Measurements from ENCODE around the gene ABCA5.
"Not testable (repeated sequence)": the region's sequence is repeated elsewhere in the genome, so short reads cannot be mapped to it uniquely, and the experiment has no call there.

Gene ABCA5

DNA sequence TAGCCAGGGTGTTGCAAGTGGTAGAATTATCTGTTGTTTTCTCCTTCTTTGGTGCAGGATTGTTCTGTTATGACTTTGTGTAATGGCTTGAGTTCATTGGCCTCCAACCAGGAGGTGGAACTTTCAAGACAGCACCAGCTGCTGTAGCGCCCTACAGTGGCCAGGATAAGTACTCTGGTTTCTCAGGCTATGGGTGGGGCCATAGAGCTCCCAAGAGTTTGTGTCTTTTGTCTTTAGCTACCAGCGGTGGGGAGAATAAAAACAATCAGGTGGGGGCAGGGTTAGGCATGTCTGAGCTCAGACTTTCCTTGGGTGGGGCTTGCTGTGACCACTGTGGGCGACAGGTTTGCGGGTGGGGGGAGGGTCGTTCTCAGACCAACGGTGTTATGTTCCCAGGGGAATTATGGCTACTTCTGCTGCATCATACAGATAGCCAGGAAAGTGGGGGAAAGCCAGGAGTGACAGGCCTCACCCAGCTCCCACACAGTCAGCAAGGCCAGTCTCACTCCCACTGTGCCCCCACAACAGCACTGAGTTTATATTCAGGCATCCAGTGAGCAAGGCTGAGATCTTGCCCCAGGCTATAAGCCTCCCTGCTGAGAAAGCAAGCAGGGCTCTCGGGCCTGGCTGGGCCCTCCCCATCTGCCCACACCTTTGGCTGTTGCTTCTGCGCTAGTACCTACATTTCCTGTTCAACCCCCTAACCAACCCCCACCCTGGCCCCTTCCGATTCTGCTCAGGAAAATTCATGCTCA lies 113.7 kb downstream of the ABCA5 start:
- DNase-seq (ENCODE audit: low read depth) = no peak

DNA sequence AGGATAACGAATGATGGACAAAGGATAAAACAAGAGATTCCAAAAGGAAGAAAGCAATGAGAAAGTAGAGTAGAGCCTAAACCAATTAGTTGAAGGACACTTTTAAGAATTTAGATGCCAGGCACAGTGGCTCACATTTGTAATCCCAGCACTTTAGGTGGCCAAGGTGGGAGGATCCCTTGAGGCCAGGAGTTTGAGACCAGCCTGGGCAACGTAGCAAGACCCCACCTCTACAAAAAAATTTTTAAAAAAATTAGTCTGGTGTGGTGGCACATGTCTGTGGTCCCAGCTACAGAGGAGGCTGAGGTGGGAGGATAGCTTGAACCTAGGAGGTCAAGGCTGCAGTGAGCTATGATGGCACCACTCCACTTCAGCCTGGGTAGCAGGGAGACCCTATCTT lies 118.3 kb downstream of the ABCA5 start:
- DNase-seq (ENCODE audit: low read depth) = no peak

DNA sequence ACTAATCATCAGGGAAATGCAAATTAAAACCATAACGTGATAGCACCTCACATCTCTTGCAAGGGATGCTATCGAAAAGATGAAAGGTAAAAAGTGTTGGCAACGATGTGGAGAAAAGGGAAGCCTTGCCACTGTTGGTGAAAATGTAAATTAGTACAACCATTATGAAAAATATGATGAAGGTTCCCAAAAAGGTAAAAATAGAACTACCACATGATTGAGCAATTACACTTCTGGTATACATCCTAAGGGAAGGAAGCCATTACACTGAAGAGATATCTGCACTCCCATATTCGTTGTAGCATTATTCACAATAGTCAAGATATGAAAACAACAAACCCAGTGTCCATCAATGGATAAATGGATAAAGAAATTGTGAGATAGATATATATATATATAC lies 119.8 kb downstream of the ABCA5 start:
- DNase-seq (ENCODE audit: low read depth) = no peak

DNA sequence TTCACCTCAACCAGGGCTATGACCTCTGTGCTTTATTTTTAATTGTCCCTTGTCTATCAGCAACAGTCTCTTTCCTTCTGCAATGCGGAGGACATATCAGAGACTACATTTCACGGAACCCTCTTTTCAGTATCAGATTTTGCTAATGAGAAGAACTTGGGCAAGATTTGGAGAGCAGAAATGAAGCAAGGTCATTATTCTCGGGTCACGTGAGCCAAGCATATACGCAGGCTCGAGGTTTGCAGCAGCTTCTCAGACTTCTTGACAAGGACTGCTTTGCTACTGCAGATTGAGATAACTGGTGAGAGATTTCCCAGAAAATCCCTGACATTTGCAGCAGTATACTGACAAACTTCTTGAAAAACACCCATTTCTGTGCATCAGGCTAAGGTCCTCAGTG lies 128.7 kb downstream of the ABCA5 start:
- DNase-seq (ENCODE audit: low read depth) = no peak

DNA sequence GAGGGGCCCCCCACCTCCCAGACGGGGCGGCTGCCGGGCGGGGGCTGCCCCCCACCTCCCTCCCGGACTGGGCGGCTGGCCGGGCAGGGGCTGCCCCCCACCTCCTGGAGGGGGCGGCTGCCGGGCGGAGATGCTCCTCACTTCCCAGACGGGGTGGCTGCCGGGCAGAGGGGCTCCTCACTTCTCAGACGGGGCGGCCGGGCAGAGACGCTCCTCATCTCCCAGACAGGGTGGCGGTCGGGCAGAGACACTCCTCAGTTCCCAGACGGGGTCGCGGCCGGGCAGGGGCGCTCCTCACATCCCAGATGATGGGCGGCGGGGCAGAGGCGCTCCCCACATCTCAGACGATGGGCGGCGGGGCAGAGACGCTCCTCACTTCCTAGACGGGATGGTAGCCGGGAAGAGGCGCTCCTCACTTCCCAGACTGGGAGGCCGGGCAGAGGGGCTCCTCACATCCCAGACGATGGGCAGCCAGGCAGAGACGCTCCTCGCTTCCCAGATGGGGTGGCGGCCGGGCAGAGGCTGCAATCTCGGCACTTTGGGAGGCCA lies 130.8 kb downstream of the ABCA5 start:
- DNase-seq (ENCODE audit: low read depth) = not testable (repeated sequence)
